Measurements from ENCODE around the gene IRGC.
A peak's percentile ranks its signal among the peaks of the same experiment; 100 is the strongest.

IRGC gene

GRCh38 chr19:43725468-43725867 is 9.6 kb downstream of the IRGC start:
- DNase-seq = no peak

- DNase-seq = no peak
These were observed 11.1 kb downstream of the IRGC start for GRCh38 chr19:43726736-43727592.

- DNase-seq = no peak
These were observed 11.6 kb downstream of the IRGC start for GRCh38 chr19:43727593-43727853.

GRCh38 chr19:43729919-43730318 is 14.0 kb downstream of the IRGC start:
- no peak for DNase-seq

- DNase-seq = peak; percentile 16
These were observed 15.5 kb downstream of the IRGC start for GRCh38 chr19:43731346-43731745.

- peak; percentile 13 for DNase-seq
These were observed 16.0 kb downstream of the IRGC start for GRCh38 chr19:43731846-43732245.

- no peak for DNase-seq
These were observed 19.1 kb downstream of the IRGC start for GRCh38 chr19:43735013-43735412.

- no peak for DNase-seq
These were observed 20.1 kb downstream of the IRGC start for GRCh38 chr19:43735957-43736356.

GRCh38 chr19:43738780-43739211 is 22.9 kb downstream of the IRGC start:
- DNase-seq = no peak

GRCh38 chr19:43739439-43740235 is 23.8 kb downstream of the IRGC start:
- DNase-seq = no peak

- DNase-seq = no peak
These were observed 25.4 kb downstream of the IRGC start for GRCh38 chr19:43741075-43741825.

- DNase-seq = no peak
These were observed 27.2 kb downstream of the IRGC start for GRCh38 chr19:43743059-43743458.

- no peak for DNase-seq
These were observed 31.8 kb downstream of the IRGC start for GRCh38 chr19:43747557-43748204.

- DNase-seq = no peak
These were observed 32.3 kb downstream of the IRGC start for GRCh38 chr19:43748205-43748594.

GRCh38 chr19:43748685-43749084 is 32.8 kb downstream of the IRGC start:
- DNase-seq = no peak

GRCh38 chr19:43749152-43749551 is 33.3 kb downstream of the IRGC start:
- DNase-seq = no peak

GRCh38 chr19:43749898-43750297 is 34.0 kb downstream of the IRGC start:
- DNase-seq = no peak

GRCh38 chr19:43751466-43752220 is 35.8 kb downstream of the IRGC start:
- DNase-seq = no peak

GRCh38 chr19:43752287-43752875 is 36.5 kb downstream of the IRGC start:
- DNase-seq = no peak

- DNase-seq = no peak
These were observed 38.3 kb downstream of the IRGC start for GRCh38 chr19:43754253-43754502.

- peak; percentile 98 for DNase-seq
These were observed 38.8 kb downstream of the IRGC start, which contains the start of gene SMG9 for GRCh38 chr19:43754503-43755255. TSS of gene SMG9 (minus strand) at chr19:43754962. CDS start at chr19:43750741, 4,221 bp downstream.

All from NCI-H69 (cell line).